T-helper 22 cell (primary cell): Measurements from ENCODE around the gene PICK1.

Experiments used
- DNase-seq: peaks from one replicate; pipeline ENCODE4 v3.0.0-alpha.2; 2020; ENCODE audit warnings: low read depth

Gene PICK1

DNA sequence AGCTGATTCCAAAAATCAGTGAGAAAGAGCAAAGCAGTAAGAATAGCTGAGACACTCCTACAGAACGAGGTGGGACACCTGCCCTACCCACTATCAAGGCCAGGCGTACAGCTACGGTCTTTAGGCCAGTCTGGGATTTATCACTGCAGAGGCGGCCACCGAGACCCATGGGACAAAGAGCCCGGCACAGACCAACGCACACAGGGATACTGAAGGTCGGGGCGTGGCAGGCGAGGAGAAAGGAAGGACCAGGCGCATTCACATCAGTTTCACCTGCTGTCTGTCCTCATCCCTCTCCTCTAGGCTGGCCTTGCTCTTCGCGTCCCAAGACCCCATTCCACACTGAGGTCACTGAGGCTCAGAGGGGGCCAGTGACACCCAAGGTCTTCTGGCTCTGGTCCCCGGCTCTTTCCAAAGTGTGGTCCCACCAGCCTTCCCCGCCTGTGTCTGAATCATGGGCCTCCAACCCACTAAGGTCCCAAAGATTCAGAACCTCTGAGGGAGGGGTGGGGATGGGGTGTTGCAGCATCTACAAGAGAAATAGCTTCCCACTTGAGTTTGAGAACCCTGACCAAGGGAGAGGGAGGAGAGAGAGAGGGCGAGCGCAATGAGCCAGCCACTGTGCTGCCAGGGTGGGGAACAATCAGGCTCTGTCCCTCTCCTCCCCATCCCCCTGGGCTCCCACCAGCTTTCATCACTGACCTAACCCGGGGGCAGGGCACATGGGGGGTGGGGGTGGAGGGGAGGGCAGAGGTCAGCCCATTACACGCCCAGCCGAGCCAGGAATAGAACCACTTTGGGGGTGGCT, 7.2 kb upstream of the PICK1 start:
- no peak for DNase-seq

- DNase-seq = no peak
These were observed 6.5 kb upstream of the PICK1 start for GRCh38 chr22:38050720-38051119.

DNA sequence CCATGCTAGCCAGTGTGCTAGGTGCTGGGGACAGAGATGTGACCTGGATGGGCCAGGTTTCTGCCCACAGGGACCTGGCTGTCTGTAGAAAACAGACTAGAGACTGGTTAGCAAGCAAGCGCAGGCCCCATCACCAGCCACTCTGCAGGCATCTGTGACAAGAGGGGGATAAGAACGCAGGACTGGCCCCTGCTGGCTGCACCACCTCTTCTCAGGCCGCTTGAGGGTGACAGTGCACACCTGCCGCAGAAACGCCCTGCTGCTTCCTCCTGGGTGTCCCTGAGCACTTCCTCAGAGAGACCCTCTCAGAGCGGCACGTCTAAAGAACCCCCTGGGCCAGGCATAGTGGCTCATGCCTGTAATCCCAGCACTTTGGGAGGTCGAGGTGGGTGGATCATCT, 5.9 kb upstream of the PICK1 start:
- no peak for DNase-seq

- peak; percentile 36 for DNase-seq
These were observed 5.0 kb upstream of the PICK1 start for GRCh38 chr22:38051900-38052862.

DNA sequence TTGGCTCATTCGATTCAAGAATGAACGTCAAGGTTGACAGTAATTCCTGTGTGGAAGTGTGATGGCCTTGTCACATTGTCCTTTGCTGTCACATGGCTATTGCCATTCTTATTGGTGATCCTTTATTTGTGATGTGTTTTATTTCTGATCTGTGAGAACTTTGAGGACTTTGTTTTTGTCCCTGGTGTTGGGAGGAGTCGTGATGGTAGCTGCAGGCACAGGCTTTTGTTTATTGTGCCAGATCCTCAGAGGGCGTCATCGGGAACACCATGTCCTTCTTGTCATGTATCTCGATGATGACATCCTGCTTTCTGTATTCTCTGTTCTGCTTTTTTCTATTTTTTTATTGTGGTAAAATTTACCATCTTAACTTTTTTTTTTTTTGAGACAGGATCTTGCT, 5.6 kb downstream of the PICK1 start:
- no peak for DNase-seq

- no peak for DNase-seq
These were observed 8.3 kb downstream of the PICK1 start for GRCh38 chr22:38065539-38065938.

DNA sequence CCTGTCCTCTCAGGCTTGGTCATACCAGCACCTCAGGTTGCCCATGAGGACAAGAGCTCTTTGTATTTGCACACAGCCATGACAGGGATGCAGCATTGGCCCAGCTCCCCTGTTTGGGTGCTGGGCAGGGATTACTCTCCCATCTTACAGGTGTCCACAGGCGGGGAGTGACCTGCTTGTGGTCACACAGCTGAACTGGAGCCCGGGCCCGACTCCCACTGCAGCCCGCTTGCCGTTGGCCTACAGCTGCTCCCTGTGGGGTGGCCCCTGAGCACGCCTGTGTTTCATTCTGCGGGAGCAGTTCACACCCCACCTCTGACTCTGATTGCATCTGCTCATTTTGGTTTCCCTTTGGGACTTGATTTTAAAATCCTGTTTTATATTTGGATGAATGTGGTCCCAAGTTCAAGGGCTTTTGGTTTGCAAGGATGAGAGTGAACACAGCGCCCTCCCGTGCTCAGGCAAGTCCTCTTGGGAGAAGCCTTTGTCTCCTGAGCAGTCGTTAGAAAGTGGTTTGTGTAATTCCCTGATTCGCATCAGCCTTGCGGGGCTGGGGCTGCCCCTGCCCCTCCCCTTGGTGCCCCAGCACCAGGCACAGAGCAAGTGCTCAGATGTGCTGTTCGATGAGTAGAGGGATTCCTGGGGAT, 9.3 kb downstream of the PICK1 start:
- no peak for DNase-seq

DNA sequence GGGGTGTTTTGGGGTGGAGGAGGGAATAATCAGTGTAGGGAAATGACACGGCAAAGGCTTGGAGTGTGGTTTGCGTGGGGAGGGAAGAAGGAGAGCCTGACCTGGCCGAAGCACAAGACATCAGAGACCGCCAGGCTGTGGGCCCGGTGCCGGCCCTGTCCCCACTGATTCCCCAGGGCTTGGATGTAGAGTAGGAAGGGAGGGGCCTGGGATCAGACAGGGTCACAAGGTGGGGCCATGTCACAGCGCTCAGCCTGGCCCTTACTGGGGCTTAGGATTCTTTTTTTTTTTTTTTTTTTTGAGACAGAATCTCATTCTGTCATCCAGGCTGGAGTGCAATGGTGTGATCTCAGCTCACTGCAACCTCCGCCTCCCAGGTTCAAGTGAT, 9.8 kb downstream of the PICK1 start:
- no peak for DNase-seq

- no peak for DNase-seq
These were observed 10.7 kb downstream of the PICK1 start for GRCh38 chr22:38067761-38068360.

DNA sequence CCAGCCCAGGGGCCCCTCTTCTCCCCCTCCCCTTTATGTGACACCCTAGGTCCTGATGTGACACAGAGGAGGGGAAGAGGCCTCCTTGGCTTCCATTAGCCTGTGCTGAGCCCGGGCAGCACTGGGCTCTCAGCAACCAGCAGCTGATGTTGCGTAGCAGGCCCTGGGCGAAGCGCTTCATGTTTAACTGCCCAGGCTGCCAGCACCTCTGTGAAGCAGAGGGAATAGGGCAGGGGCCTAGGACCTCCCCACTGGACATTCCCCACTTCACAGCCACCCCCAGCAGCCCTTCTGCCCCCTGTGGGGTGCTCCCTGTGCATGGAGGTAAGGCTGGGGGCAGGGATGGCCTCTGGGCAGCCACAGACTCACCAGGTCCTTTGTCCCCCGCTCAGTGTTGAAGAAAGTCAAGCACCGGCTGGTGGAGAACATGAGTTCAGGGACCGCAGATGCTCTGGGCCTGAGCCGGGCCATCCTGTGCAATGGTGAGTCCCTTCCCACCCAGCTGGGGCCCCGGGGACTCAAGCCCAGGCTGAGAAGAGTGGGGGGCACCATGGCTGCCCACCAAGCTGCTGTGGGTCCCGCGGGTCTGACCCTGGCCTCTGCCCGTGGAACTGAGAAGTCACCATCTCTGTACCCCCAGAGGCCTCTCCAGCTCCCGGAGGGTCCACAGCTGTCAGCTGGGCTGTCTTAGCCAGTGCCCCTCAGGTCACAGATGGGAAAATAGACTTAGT, 11.6 kb downstream of the PICK1 start:
- no peak for DNase-seq

DNA sequence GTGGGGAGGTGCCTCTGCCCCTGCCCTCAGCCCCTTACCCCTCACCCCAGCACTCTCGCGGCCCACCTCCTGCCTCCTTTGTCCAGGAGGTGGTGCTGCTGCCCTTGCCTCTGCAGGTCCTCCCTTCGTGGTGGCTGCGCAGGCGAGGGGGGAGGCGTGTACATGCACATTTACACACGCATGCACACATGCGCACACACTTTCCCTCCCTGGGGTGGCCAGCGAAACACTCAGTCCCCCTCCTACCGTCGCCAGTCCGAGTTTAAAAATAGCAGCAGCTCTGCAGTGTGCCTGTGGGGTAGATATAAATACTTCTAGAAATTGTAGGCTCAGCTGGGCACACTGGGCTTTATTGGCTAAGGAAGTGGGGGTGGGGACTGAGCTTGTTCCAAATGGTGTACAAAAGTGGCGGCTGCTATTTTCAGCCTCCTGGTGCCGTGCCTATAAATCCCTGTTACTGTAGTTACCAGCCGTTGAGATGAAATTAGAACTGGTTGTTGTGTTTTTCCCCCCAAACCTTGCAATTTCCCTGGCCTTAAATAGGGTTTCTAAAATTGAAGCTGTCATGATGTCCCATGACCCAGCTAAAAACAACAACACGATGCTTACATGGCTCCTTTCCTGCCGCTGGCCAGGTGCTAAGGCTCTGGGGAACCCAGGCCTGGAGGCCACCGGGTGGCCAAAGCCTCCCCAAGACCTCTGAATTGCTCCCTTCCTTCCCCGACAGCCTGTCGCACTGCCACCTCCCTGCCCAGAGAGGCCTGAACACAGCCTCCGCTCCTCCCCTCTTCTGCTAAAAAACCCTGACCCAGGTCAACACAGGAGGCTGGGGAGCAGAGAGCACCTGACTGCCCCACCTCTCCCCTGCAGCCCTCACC, 12.4 kb downstream of the PICK1 start:
- no peak for DNase-seq

- no peak for DNase-seq
These were observed 13.2 kb downstream of the PICK1 start for GRCh38 chr22:38070250-38070921.

DNA sequence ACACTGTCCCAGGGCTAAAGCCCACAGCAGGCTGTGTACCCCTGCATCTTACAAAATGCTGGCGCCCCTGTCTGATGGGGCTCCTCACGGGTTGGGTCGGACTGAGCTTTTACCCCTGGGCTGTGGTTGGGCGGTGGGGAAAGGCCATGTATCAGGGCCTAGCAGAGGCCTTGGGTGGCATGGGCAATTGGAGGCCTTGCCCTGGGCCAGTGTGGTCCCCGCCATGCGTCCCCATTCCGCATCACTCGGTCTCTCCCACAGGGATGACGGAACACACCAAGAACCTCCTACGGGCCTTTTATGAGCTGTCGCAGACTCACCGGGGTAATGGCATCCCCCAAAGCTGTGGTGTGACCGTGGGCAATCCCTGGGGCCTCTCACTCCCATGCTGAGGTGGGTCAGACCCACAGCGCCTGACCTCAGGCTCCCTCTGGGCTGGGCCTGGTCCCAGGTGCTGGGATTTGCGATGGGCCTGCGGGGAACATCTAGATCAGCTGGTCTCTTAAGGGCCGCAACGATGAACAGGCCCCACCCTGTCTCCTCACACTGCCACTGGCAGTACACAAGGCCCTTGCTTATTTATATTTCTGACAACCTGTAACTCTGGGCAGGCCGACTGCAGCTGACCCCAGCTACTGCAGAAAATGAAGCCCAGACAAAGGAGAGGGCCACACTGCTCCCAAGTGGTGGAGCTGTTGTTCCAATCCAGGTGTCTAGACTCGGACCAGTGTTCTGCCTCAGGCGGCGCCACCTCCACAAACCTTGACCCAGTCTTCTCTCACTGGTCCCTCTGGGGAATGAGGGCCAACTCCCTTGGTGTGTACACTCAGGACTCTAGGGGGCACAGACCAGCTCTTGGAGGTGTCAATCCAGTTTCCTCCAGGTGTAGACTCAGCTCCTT, 14.5 kb downstream of the PICK1 start:
- DNase-seq = no peak

DNA sequence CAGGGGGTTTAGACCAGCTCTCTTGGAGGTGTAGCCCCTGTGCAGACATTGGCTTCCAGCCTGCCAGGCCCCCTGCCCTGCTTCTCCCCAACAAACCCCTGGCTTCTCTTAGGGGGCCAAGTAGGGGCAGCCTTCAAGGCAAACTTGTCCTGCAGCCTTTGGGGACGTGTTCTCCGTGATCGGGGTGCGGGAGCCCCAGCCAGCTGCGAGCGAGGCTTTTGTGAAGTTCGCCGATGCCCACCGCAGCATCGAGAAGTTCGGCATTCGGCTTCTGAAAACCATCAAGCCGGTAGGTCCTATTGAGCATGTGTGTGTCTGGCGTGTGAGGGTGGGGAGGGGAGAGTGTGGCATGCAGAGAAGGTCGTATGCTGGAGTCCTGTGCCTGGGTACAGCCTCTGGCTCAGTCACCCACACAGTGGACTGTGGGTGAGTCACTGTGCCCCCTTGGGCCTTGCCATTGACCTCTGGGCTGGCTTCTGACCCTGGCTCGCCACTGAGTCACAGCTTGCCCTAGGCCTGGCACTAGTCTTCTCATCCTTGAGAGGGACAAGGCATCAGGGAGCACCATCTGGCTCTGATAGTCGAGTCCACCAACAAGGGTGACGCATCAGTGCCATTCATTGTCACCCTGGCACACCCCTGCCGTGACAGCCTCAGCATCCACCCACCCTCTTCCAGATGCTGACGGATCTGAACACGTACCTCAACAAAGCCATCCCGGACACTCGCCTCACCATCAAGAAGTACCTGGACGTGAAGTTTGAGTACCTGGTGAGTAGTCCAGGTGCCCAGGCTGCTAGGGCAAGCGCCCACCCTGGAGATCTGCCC, 15.3 kb downstream of the PICK1 start:
- DNase-seq = no peak

- no peak for DNase-seq
These were observed 16.2 kb downstream of the PICK1 start for GRCh38 chr22:38073150-38074130.

- DNase-seq = no peak
These were observed 17.2 kb downstream of the PICK1 start for GRCh38 chr22:38074181-38075104.
